ENCODE measurements around the gene A2ML1.
"Not testable (repeated sequence)": the region's sequence is repeated elsewhere in the genome, so short reads cannot be mapped to it uniquely, and the experiment has no call there.

Gene A2ML1

DNA sequence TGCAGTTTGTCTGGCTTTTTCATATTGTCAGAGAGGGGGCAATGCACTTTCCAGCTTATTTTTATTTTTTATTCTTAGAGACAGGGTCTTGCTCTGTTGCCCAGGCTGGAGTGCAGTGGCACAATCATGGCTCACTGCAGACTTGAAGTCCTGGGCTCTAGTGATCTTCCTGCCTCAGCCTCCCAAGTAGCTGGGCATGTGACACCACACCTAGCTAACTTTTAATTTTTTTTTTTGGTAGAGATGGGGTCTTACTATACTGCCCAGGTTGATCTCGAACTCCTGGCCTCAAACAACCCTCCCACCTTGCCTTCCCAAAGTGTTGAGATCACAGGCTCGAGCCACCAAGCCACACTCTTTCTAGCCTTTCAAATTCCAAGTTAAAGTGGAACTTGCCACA, 3.9 kb upstream of the A2ML1 start:
- no peak for DNase-seq

DNA sequence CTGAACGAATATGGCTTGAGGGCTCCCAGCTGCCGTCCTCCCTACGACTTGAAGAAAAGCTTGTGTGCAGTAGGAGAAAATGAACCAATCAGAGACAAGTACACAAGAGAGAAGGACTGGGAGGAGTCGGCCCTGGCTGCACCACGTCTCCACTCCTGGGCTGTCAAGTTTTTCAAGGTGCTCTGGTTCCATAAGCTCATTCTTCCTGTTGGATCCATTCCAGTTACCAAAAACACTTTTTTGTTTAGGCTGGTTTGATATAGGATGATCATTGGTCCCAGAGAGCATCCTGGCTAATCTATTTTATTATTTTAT, 2.8 kb upstream of the A2ML1 start:
- DNase-seq = no peak

DNA sequence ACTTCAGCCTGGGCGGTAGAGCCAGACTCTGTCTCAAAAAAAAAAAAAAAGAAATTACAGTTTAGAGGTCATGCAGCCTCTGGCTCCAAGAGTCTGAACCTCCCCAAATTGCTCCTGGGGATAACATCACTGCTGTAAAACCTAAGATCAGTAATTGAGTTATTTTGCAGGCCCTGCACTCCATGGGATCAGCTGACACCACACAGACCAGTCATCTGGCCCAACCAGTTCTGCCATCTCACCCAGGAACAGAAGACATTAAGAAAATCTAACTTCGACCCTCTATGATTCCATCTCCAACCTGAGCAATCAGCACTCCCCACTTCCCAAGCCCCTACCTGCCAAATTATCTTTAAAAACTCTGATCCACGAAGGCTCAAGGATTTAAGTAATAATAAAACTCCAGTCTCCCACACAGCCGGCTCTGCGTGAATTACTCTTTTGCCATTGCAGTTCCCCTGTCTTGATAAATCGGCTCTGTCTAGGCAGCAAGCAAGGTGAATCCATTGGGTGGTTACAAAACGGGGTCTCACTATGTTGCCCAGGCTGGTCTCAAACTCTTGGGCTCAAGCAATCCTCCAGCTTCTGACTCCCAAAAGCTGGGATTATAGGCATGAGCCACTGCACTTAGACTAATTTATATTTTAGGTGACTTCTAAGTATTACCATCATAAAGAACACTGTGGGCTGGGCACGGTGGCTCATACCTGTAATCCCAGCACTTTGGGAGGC, 1.6 kb upstream of the A2ML1 start:
- not testable (repeated sequence) for DNase-seq

DNA sequence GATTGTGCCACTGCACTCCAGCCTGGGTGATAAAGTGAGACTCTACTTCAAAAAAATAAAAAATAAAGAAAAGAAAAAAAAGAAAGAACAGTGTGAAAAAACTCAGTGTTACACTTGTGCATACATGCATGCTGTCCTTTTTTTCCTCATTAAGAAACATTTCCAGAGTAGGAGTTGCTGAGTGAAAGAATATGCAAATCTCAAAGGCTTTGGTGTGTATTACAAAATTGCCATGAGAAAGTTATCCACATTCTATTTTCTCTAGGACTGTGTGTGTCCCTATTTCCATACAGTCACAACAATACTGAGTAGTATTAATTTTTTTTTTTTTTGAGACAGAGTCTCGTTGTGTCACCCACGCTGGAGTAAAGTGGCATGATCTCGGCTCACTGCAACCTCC, 830 bp upstream of the A2ML1 start:
- DNase-seq = no peak

DNA sequence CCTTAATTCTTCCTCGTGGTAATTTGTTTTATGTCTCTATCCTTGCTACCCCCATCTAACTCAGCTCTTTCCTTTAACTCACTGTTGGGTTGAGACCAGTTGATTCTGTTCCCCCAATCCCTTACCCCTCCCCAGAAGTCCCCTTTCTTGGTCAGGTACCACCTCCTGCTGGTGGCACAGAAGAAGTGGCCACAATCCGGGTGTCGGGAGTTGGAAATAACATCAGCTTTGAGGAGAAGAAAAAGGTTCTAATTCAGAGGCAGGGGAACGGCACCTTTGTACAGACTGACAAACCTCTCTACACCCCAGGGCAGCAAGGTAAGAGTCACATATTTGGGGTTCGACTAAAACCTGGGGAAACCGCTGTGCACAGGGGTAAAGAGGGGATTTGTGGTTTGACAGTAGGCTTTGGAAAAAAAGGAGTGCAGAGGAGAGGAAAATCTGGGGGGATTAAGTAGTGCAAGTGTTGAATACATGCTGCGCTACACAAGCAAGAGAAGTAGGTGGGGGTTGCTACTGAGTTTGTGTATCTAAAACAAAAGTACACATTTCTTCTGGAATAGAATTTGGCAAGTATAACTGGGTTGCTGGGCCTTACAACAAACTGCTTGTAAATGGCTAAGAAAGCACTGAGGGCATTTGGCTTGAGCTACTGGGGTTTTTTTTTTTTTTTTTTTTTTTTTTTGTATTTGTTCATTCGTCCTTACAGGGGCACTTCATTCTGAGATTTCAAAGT, 1.3 kb downstream of the A2ML1 start:
- DNase-seq = no peak

DNA sequence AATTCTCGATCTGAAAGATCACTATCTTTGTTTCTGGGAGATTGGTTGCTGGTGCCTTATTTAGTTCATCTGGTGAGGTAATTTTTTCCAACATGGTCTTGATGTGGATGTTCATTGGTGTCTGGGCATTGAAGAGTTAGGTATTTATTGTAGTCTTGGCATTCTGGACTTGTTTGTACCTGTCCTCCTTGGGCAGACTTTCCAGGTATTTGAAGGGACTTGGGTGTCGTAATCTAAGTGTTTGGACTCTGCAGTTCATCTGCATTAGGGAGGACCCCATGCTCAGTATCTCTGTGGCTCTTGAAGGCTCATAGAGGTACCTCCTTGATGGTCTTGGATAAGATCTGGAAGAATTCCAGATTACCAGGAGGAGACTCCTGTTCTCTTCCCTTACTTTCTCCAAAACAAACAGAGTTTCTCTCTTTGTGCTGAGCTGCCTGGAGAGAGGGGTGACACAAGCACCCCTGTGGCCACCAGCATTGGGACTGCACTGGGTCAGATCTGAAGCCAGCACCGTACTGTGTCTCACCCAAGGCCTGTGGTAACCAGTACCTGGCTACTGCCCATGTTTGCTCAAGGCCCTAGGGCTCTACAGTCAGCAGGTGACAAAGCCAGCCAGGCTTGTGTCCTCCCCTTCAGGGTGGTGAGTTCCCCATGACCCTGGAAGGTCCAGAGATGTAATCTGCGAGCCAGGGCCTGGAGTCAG, 5.3 kb downstream of the A2ML1 start:
- no peak for DNase-seq

DNA sequence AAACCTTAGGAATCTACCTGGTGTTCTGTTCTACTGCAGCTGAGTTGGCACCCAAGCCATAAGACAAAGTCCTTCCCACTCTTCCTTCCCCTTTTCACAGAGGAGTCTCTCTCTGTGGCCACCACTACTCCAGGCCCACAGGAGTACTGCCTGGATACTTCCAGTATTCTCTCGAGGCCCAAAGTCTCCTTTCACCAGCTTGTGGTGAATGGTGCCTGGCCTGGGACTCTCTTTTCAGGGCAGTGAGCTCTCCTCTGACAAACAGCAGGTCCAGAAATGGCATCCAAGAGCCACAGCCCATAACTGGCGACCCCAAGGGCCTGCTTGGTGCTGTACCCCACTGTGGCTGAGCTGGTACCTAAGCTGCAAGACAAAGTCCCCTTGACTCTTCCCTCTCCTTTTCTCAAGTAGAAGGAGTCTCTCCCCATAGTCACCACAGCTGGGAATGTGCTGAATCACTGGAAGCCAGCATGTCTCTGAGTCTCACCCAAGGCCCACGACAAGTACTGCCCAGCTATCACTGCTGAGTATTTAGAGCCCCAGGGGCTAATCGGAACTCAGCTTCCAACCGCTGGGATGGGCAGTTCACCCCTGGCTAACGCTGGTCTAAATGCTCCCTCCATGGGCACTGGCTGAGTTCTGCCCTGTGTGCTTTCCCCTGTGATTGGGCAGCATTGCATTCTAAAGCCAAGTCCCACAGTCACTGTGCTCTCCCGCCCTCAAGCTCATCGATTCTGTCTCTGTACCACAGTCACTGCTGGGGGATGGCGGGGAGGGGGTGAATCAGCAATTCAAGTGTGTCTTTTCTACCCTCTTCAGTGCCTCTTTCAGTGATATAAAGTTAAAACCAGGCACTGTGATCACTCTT, 6.1 kb downstream of the A2ML1 start:
- no peak for DNase-seq

DNA sequence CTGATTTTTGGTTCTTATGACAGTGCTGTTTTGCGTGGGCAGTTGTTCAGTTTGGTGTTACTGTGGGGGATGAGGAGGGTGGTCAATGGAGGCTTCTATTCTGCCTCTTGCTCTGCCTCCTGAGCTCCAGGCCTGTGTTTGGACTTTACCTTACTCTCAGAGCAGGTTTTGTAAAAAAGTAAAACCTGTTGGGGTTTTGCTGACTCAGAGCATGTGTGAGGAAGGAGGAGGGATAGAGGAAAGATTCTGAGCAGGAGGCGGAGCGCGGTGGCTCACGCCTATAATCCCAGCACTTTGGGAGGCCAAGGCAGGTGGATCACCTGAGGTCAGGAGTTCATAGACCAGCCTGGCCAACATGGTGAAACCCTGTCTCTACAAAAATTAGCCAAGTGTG, 6.7 kb downstream of the A2ML1 start:
- no peak for DNase-seq

DNA sequence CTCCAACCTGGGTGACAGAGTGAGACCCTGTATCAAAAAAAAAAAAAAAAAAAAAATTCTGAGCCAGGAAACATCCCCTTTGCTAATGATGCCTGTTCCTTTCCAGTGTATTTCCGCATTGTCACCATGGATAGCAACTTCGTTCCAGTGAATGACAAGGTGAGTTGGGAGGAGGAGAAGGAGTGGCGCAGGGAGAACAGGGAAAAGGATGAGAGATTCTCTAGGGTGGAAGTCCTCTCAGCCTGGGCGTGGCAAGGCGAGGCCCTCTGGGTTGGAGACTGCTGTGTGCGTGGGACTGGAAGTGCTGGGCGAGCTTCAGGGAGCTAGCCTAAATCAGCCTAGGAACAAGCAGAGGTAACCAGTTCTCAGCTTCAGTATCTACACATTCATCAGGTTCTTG, 7.2 kb downstream of the A2ML1 start:
- no peak for DNase-seq

DNA sequence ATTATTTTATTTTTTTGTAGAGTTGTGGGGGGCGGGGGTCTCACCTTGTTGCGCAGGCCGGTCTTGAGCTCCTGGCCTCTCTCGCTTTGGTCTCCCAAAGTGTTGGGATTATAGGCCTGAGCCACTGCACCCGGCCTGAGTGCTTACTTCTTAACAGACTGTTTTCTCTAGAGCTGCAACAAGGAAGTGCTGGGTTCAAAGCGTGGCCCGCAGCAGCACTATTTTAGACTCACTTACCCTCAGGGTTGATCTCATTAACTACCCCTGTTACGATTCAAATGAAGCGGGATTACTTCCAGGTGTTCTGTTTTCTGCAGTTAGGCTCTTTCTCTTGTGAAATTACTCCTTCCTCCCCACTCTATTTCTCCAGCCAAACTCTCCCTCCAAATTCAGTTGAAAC, 8.7 kb downstream of the A2ML1 start:
- DNase-seq = no peak

DNA sequence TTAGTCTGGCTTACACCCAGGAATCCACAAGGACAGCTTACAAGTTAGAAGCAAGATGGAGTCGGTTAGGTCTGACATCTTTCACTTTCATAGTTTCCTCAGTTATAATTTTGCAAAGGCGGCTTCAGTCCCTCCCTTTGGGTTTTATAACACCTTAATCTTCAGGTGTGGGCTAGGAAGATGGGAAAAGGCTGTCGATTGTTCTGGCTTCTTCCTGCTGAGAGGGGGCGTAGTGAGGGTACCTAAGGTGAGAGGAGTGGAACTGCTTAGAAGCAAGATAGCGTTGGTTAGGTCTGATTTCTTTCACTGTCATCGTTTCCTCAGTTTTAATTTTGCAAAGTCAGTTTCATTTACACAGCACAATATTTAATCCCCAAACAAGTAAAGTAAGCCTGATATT, 10.1 kb downstream of the A2ML1 start:
- DNase-seq = no peak

DNA sequence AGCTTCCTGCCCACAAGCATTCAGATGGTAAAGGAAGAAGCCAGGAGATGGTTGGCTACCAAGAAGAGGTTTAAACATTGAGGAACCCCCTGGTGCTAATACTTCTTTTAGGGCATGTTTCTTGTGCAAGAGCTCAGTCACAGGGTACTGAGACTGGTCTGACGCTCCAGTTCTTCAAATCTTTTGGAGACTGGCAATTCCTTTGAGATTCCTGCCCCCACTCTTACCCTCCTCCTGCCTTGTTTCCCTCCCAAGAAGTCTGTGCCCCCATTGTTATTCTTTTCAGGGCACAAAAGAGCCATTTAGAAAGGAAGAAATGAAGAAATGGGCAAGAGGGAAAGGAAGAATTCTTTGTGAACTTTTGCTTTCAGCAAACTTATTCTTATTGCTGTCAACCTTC, 11.8 kb downstream of the A2ML1 start:
- DNase-seq = no peak

DNA sequence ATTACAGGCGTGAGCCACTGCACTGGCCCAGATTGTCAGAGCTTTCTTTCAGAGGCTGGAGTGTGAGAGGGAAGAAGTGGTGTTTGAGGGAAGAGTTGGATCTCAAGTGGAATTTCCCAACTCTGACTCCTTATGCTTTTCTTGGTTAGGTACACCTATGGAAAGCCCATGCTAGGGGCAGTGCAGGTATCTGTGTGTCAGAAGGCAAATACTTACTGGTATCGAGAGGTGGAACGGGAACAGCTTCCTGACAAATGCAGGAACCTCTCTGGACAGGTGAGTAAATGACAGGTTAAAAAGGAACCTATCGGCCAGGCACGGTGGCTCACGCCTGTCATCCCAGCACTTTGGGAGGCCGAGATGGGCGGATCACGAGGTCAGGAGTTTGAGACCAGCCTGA, 14.9 kb downstream of the A2ML1 start:
- no peak for DNase-seq

DNA sequence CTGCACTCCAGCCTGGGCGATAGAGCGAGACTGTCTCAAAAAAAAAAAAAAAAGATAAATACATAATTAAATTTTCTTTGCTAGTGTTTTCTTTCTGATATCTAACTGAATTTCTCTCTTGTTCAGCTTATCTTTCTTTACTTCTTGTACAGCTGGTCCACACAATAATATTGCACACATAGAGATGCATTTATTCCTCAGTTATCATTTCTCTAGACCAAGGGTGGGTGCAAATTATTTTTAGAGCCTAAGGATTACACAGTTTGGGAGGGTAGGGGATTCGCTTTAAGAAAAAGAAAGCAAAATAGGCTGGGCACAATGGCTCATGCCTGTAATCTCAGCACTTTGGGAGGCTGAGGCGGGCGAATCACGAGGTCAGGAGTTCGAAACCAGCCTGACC, 17.9 kb downstream of the A2ML1 start:
- no peak for DNase-seq

DNA sequence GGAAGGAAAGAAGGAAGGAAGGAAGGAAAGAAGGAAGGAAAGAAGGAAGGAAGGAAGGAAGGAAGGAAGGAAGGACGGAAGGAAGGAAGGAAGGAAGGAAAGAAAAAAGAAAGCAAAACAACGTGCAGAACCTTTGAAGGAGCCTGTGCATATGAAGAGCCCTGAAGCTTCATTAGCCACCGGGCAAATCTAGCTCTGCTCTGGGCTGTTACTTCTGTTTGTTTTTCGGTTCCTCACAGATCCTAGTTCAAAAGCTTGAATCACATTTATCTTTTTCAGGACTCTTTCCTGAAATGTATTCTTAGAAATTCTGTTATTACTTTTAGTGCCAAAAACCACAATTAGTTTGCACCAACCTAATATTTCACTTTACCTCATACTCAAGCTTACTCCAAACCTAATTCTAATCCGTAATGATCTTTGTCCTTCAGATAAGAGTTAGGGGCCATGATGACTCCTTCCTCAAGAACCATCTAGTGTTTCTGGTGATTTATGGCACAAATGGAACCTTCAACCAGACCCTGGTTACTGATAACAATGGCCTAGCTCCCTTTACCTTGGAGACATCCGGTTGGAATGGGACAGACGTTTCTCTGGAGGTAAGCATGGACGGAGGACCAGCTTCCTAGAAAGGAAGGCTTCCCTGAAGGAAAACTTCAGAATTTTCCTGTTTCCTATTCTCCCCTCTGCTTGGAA, 18.7 kb downstream of the A2ML1 start:
- DNase-seq = no peak

DNA sequence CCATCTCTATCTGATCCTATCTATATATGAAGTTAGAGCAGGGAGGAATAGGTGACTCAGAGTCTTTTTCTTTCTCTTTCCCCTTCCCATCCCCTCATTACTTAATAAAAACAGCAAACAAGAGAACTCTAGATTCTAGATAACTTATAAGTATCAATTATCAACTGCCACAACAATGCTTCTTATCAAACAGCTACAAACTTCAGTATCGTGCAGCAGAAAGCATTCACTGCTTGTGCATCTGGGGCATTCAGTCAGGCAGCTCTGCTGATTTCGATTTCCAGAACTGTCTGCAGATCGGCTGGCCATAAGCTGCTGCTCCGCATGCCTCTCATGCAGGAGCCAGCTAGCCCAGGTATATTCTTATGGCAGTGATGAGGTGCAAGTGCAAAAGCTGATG, 19.4 kb downstream of the A2ML1 start:
- no peak for DNase-seq

DNA sequence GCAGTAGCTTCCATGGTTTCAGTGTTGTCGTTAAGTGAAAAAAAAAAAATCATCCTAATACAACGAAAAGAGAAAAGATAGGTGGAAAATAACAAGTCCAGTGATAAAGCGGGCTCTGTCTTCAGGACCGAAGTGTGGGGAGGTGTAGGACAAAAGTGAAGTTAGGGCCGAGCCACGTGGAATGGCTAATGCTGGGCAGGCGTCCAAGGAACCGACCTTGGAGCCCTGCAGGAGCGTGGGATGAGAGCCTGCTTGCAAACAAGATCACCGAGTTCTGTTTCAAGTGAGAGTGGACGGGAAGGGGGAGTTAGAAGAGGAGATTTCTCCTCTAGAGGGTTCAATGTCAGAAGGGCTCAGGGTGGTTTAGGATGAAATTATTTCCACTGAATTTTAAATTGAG, 22.2 kb downstream of the A2ML1 start:
- no peak for DNase-seq

DNA sequence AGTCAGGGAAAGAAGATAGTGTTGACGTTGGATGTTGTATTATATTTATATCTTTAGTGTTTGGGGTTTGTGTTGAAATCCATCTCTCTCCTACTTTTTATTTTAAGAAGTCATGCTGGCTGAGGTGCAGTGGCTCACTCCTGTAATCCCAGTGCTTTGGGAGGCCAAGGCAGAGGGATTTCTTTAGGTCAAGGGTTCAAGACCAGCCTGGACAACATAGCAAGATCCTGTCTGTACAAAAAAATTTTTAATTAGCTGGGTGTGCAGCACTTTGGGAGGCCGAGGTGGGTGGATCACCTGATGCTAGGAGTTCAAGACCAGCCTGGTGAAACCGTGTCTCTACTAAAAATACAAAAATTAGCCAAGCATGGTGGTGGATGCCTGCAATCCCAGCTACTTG, 23.9 kb downstream of the A2ML1 start:
- DNase-seq = no peak

DNA sequence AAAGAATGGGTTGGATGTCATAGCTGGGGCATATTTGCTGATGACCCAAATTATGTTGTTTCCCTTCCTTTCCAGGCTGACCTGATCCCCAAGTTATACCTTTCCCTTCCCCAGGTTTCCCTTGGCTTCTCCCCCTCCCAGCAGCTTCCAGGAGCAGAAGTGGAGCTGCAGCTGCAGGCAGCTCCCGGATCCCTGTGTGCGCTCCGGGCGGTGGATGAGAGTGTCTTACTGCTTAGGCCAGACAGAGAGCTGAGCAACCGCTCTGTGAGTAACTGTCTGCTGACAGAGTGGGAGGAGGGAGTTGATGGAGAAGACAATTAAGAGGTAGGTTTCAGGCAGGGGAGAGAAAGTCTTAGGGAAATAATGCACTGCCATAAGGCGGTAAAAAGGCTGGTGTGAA, 25.0 kb downstream of the A2ML1 start:
- no peak for DNase-seq

DNA sequence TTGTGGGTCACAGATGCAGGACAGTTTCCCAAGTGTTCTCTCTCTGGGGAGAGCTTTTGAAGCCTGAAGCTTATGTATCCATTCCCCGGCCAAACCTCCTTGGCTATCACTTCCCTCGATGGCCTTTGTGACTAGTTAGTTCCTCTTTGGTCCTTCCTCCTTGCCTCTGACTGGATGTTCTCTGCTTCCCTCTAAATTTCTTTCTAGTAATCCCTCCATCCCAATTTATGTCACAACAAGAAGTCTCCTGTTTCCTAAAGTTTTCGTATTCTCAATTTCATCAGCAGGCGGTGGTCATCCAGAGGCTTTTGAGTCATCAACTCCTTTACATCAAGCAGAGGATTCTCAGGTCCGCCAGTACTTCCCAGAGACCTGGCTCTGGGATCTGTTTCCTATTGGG, 27.5 kb downstream of the A2ML1 start:
- DNase-seq = no peak

DNA sequence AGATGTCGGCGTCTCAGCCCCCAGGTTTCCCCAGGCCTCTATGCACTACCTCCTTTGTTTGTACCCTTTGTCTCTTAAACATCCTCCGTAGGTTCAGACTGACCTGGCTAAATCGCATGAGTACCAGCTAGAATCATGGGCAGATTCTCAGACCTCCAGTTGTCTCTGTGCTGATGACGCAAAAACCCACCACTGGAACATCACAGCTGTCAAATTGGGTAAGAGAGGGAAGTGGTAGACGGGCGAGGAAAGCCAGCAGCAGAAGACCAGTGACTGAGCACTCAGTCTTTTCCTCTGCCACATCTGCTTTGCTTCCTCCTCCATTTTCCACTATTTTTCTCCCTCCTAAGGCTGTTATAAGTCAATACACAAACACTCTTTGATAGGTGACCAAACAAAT, 29.7 kb downstream of the A2ML1 start:
- DNase-seq = no peak

DNA sequence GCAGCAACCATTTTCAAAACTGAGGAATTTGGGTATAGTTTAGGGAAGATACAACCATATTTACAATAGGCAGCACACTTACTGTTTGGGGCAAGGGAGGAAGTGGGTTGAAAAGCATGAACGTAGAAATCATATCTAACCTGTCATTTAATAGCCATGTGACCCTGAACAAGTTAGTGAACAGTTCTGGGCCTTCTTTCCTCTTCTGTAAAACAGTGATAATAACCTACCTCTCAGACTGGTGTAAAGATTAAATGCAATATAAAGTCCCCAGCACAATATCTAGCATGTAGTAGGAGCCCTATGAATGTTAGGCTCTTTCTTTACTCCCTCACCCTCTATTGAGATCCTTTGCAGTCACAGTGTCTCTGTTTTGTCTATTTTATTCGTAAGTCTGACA, 33.5 kb downstream of the A2ML1 start:
- no peak for DNase-seq

DNA sequence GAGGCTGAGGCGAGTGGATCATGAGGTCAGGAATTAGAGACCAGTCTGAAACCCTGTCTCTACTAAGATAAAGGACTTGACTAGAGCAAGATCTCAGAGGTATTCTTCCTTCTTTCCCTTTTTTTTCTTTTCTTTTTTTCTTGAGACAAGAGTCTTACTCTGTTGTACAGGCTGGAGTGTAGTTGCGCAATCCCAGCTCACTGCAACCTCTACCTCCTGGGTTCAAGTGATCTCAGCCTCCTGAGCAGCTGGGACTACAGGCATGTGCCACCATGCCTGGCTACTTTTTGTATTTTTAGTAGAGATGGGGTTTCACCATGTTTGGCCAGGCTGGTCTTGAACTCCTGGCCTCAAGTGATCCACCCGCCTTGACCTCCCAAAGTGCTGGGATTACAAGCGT, 37.0 kb downstream of the A2ML1 start:
- not testable (repeated sequence) for DNase-seq

Measured in right forelimb (tissue), 1 donor.